ENCODE results near the gene MAB21L1.

DNA sequence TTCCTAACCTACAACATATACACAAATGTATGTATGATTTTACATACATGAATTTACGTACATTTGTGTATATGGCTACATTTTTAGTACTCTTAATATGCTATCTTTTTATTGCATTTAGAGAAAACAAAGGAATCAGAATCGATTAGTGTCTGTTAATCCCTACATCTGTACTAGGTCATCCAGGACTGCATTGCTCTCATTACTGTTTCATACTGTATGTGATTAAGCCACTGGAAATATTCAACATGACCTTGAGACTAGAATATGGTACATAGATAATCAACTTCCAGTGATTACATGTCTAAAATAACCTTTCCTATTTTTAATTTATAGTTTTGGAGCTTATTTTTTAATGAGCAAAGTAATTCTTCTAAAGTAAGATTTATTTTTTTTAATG lies 5.3 kb upstream of the MAB21L1 start:
- TF ChIP-seq, protein P1, sequence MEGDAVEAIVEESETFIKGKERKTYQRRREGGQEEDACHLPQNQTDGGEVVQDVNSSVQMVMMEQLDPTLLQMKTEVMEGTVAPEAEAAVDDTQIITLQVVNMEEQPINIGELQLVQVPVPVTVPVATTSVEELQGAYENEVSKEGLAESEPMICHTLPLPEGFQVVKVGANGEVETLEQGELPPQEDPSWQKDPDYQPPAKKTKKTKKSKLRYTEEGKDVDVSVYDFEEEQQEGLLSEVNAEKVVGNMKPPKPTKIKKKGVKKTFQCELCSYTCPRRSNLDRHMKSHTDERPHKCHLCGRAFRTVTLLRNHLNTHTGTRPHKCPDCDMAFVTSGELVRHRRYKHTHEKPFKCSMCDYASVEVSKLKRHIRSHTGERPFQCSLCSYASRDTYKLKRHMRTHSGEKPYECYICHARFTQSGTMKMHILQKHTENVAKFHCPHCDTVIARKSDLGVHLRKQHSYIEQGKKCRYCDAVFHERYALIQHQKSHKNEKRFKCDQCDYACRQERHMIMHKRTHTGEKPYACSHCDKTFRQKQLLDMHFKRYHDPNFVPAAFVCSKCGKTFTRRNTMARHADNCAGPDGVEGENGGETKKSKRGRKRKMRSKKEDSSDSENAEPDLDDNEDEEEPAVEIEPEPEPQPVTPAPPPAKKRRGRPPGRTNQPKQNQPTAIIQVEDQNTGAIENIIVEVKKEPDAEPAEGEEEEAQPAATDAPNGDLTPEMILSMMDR (tag by site-specific recombination; IDR thresholded peaks at IDR 0.05) = no peak
- TF ChIP-seq ZNF324 (tag by site-specific recombination; IDR thresholded peaks at IDR 0.05) (no peak), ZFP69B (tag by site-specific recombination; IDR thresholded peaks at IDR 0.05) (no peak), KLF16 (tag by site-specific recombination; IDR thresholded peaks at IDR 0.05) (no peak), MZF1 (tag by site-specific recombination; IDR thresholded peaks at IDR 0.05; ENCODE audit: borderline replicate concordance) (no peak)

Measured in HEK293 (cell line).